Measurements from ENCODE around the gene GRK6.

GRK6 gene

GRCh38 chr5:177389241-177390169 is 37.0 kb upstream of the GRK6 start:
- Histone ChIP-seq H2AFZ (ENCODE audit: low read depth, low read length) (no peak overlapping the region), H3K27me3 (ENCODE audit: insufficient read depth, low read length) (peaks cover 31% of the 10 kb centered on the region), H3K4me1 (ENCODE audit: insufficient read depth, low read length) (peaks cover 5% of the 10 kb centered on the region)

GRCh38 chr5:177390363-177391300 is 35.8 kb upstream of the GRK6 start:
- Histone ChIP-seq H3K4me1 (ENCODE audit: insufficient read depth, low read length) (peaks cover 5% of the 10 kb centered on the region), H3K4me3 (ENCODE audit: low read length) (no peak overlapping the region), H3K9me3 (ENCODE audit: low read length) (no peaks in the 10 kb centered on the region)

More at GRCh38 chr5:177389241-177390169, 37.0 kb upstream of the GRK6 start:
- Histone ChIP-seq H3K4me3 (ENCODE audit: low read length) (no peak overlapping the region), H3K36me3 (ENCODE audit: insufficient read depth, low read length) (no peaks in the 10 kb centered on the region), H3K9me3 (ENCODE audit: low read length) (no peaks in the 10 kb centered on the region)

GRCh38 chr5:177392765-177393164 is 33.7 kb upstream of the GRK6 start:
- H3K9me3 ChIP-seq (ENCODE audit: low read length): no peaks in the 10 kb centered on the region
- no peak overlapping the region for H2AFZ ChIP-seq (ENCODE audit: low read depth, low read length)
- no peaks in the 10 kb centered on the region for H3K36me3 ChIP-seq (ENCODE audit: insufficient read depth, low read length)
- no peak overlapping the region for H3K4me3 ChIP-seq (ENCODE audit: low read length)
- H3K27me3 ChIP-seq (ENCODE audit: insufficient read depth, low read length): peaks cover 20% of the 10 kb centered on the region
- H3K4me1 ChIP-seq (ENCODE audit: insufficient read depth, low read length): peaks cover 5% of the 10 kb centered on the region

More at GRCh38 chr5:177390363-177391300, 35.8 kb upstream of the GRK6 start:
- Histone ChIP-seq H2AFZ (ENCODE audit: low read depth, low read length) (no peak overlapping the region), H3K36me3 (ENCODE audit: insufficient read depth, low read length) (no peaks in the 10 kb centered on the region), H3K27me3 (ENCODE audit: insufficient read depth, low read length) (peaks cover 27% of the 10 kb centered on the region)

- Histone ChIP-seq H3K4me3 (ENCODE audit: low read length) (no peak overlapping the region), H3K9me3 (ENCODE audit: low read length) (no peaks in the 10 kb centered on the region), H3K36me3 (ENCODE audit: insufficient read depth, low read length) (no peaks in the 10 kb centered on the region), H3K27me3 (ENCODE audit: insufficient read depth, low read length) (peaks cover 20% of the 10 kb centered on the region), H2AFZ (ENCODE audit: low read depth, low read length) (no peak overlapping the region), H3K4me1 (ENCODE audit: insufficient read depth, low read length) (peaks cover 5% of the 10 kb centered on the region)
Measured at GRCh38 chr5:177393206-177393765, 33.2 kb upstream of the GRK6 start.

GRCh38 chr5:177393990-177394389 is 32.5 kb upstream of the GRK6 start:
- Histone ChIP-seq H3K4me1 (ENCODE audit: insufficient read depth, low read length) (peaks cover 5% of the 10 kb centered on the region), H3K36me3 (ENCODE audit: insufficient read depth, low read length) (no peaks in the 10 kb centered on the region), H2AFZ (ENCODE audit: low read depth, low read length) (no peak overlapping the region), H3K9me3 (ENCODE audit: low read length) (no peaks in the 10 kb centered on the region), H3K27me3 (ENCODE audit: insufficient read depth, low read length) (peaks cover 15% of the 10 kb centered on the region), H3K4me3 (ENCODE audit: low read length) (no peak overlapping the region)

- H2AFZ ChIP-seq (ENCODE audit: low read depth, low read length): no peak overlapping the region
- H3K9me3 ChIP-seq (ENCODE audit: low read length): no peaks in the 10 kb centered on the region
- no peaks in the 10 kb centered on the region for H3K4me1 ChIP-seq (ENCODE audit: insufficient read depth, low read length)
- peaks cover 22% of the 10 kb centered on the region for H3K27me3 ChIP-seq (ENCODE audit: insufficient read depth, low read length)
- H3K4me3 ChIP-seq (ENCODE audit: low read length): no peak overlapping the region
- no peaks in the 10 kb centered on the region for H3K36me3 ChIP-seq (ENCODE audit: insufficient read depth, low read length)
Measured at GRCh38 chr5:177396078-177396477, 30.4 kb upstream of the GRK6 start.

- no peaks in the 10 kb centered on the region for H3K36me3 ChIP-seq (ENCODE audit: insufficient read depth, low read length)
- H3K4me3 ChIP-seq (ENCODE audit: low read length): no peak overlapping the region
- no peak overlapping the region for H2AFZ ChIP-seq (ENCODE audit: low read depth, low read length)
- peaks cover 29% of the 10 kb centered on the region for H3K27me3 ChIP-seq (ENCODE audit: insufficient read depth, low read length)
- no peaks in the 10 kb centered on the region for H3K4me1 ChIP-seq (ENCODE audit: insufficient read depth, low read length)
- H3K9me3 ChIP-seq (ENCODE audit: low read length): no peaks in the 10 kb centered on the region
Measured at GRCh38 chr5:177396807-177397206, 29.7 kb upstream of the GRK6 start.

GRCh38 chr5:177397875-177398390 is 28.5 kb upstream of the GRK6 start:
- no peak overlapping the region for H2AFZ ChIP-seq (ENCODE audit: low read depth, low read length)
- H3K36me3 ChIP-seq (ENCODE audit: insufficient read depth, low read length): no peaks in the 10 kb centered on the region
- no peaks in the 10 kb centered on the region for H3K9me3 ChIP-seq (ENCODE audit: low read length)
- H3K4me1 ChIP-seq (ENCODE audit: insufficient read depth, low read length): peaks cover 4% of the 10 kb centered on the region
- H3K4me3 ChIP-seq (ENCODE audit: low read length): no peak overlapping the region
- peaks cover 40% of the 10 kb centered on the region for H3K27me3 ChIP-seq (ENCODE audit: insufficient read depth, low read length)

- H3K4me3 ChIP-seq (ENCODE audit: low read length): no peak within 1 kb of the TSS
- no peak within 1 kb of the TSS for H2AFZ ChIP-seq (ENCODE audit: low read depth, low read length)
- peaks cover 47% of the 10 kb centered on the region for H3K27me3 ChIP-seq (ENCODE audit: insufficient read depth, low read length)
- no peaks in the 10 kb centered on the region for H3K9me3 ChIP-seq (ENCODE audit: low read length)
- no peaks in the 10 kb centered on the region for H3K36me3 ChIP-seq (ENCODE audit: insufficient read depth, low read length)
- peaks cover 19% of the 10 kb centered on the region for H3K4me1 ChIP-seq (ENCODE audit: insufficient read depth, low read length)
Measured at GRCh38 chr5:177399997-177400868, 26.2 kb upstream of the GRK6 start, which contains the start of gene PFN3. TSS of gene PFN3 (minus strand) at chr5:177400661. CDS start at chr5:177400576, 85 bp downstream.

GRCh38 chr5:177402271-177403043 is 24.0 kb upstream of the GRK6 start:
- no peaks in the 10 kb centered on the region for H3K9me3 ChIP-seq (ENCODE audit: low read length)
- H3K4me1 ChIP-seq (ENCODE audit: insufficient read depth, low read length): peaks cover 19% of the 10 kb centered on the region
- H3K4me3 ChIP-seq (ENCODE audit: low read length): peak overlapping the region; percentile 37
- H2AFZ ChIP-seq (ENCODE audit: low read depth, low read length): peak overlapping the region; percentile 55
- peaks cover 48% of the 10 kb centered on the region for H3K27me3 ChIP-seq (ENCODE audit: insufficient read depth, low read length)
- H3K36me3 ChIP-seq (ENCODE audit: insufficient read depth, low read length): no peaks in the 10 kb centered on the region

- H3K4me1 ChIP-seq (ENCODE audit: insufficient read depth, low read length): peaks cover 19% of the 10 kb centered on the region
- peak overlapping the region; percentile 55 for H2AFZ ChIP-seq (ENCODE audit: low read depth, low read length)
- no peaks in the 10 kb centered on the region for H3K9me3 ChIP-seq (ENCODE audit: low read length)
- H3K4me3 ChIP-seq (ENCODE audit: low read length): peak overlapping the region; percentile 37
- H3K36me3 ChIP-seq (ENCODE audit: insufficient read depth, low read length): no peaks in the 10 kb centered on the region
- H3K27me3 ChIP-seq (ENCODE audit: insufficient read depth, low read length): peaks cover 50% of the 10 kb centered on the region
Measured at GRCh38 chr5:177403102-177403791, 23.2 kb upstream of the GRK6 start.
